ENCODE results near the gene PAH. TPM values are rescaled to one million over a fixed set of nuclear protein-coding genes. Genes with fewer than 3 reads are reported as not detected.

The PAH gene
- total RNA-seq, 1 experiment from 2014 or later, result not detected

- H3K36me3 ChIP-seq (ENCODE audit: insufficient read depth, low read length, poor library complexity, severe bottlenecking), result no peaks in the 10 kb centered on the region
- no peak for DNase-seq (ENCODE audit: low spot score)
- no peak overlapping the region for H3K4me3 ChIP-seq (ENCODE audit: low read depth, low read length, poor library complexity, severe bottlenecking)
- H3K4me1 ChIP-seq (ENCODE audit: insufficient read depth, low read length, poor library complexity, severe bottlenecking), result no peaks in the 10 kb centered on the region
- H3K27me3 ChIP-seq (replicated peaks; ENCODE audit: insufficient read depth, low read depth, low read length, poor library complexity), result peaks cover 8% of the 10 kb centered on the region
- BruUV-seq (replicated peaks), result no TSS peak
- ChIA-PET CTCF (no interaction called here), POLR2A (ENCODE audit: low non-redundant PET) (no interaction called here)
- TF ChIP-seq CTCF (conservative IDR thresholded peaks at IDR 0.05; ENCODE audit: low read depth, low read length) (no peak), EZH2 (IDR thresholded peaks at IDR 0.05; ENCODE audit: borderline replicate concordance, low read depth, low read length, poor library complexity, severe bottlenecking) (no peak)
- H3K27ac ChIP-seq (ENCODE audit: low read depth, low read length, poor library complexity, severe bottlenecking), result no peak overlapping the region
- H3K9me3 ChIP-seq (ENCODE audit: low read depth, low read length, poor library complexity, severe bottlenecking), result no peaks in the 10 kb centered on the region
- intact Hi-C loops (cut with micrococcal nuclease; ENCODE audit: unreplicated experiment), result no loop called here
Measured at GRCh38 chr12:102911320-102911719, 5.7 kb downstream of the PAH start.

- H3K27me3 ChIP-seq (replicated peaks; ENCODE audit: insufficient read depth, low read depth, low read length, poor library complexity), result peaks cover 13% of the 10 kb centered on the region
- no peaks in the 10 kb centered on the region for H3K4me1 ChIP-seq (ENCODE audit: insufficient read depth, low read length, poor library complexity, severe bottlenecking)
- H3K27ac ChIP-seq (ENCODE audit: low read depth, low read length, poor library complexity, severe bottlenecking), result no peak overlapping the region
- TF ChIP-seq CTCF (conservative IDR thresholded peaks at IDR 0.05; ENCODE audit: low read depth, low read length), result no peak
- TF ChIP-seq EZH2 (IDR thresholded peaks at IDR 0.05; ENCODE audit: borderline replicate concordance, low read depth, low read length, poor library complexity, severe bottlenecking), result no peak
- CTCF ChIA-PET, result no interaction called here
- no peaks in the 10 kb centered on the region for H3K36me3 ChIP-seq (ENCODE audit: insufficient read depth, low read length, poor library complexity, severe bottlenecking)
- H3K9me3 ChIP-seq (ENCODE audit: low read depth, low read length, poor library complexity, severe bottlenecking), result no peaks in the 10 kb centered on the region
- DNase-seq (ENCODE audit: low spot score), result no peak
- BruUV-seq (replicated peaks), result no TSS peak
- intact Hi-C loops (cut with micrococcal nuclease; ENCODE audit: unreplicated experiment), result no loop called here
- POLR2A ChIA-PET (ENCODE audit: low non-redundant PET), result no interaction called here
- no peak overlapping the region for H3K4me3 ChIP-seq (ENCODE audit: low read depth, low read length, poor library complexity, severe bottlenecking)
Measured at GRCh38 chr12:102910792-102911191, 6.3 kb downstream of the PAH start.

- TF ChIP-seq CTCF (conservative IDR thresholded peaks at IDR 0.05; ENCODE audit: low read depth, low read length) (no peak), EZH2 (IDR thresholded peaks at IDR 0.05; ENCODE audit: borderline replicate concordance, low read depth, low read length, poor library complexity, severe bottlenecking) (no peak)
- intact Hi-C loops (cut with micrococcal nuclease; ENCODE audit: unreplicated experiment), result no loop called here
- Histone ChIP-seq H3K27ac (ENCODE audit: low read depth, low read length, poor library complexity, severe bottlenecking) (no peak overlapping the region), H3K36me3 (ENCODE audit: insufficient read depth, low read length, poor library complexity, severe bottlenecking) (no peaks in the 10 kb centered on the region), H3K4me1 (ENCODE audit: insufficient read depth, low read length, poor library complexity, severe bottlenecking) (no peaks in the 10 kb centered on the region), H3K9me3 (ENCODE audit: low read depth, low read length, poor library complexity, severe bottlenecking) (no peaks in the 10 kb centered on the region), H3K4me3 (ENCODE audit: low read depth, low read length, poor library complexity, severe bottlenecking) (no peak overlapping the region), H3K27me3 (replicated peaks; ENCODE audit: insufficient read depth, low read depth, low read length, poor library complexity) (peaks cover 20% of the 10 kb centered on the region)
- ChIA-PET CTCF (no interaction called here), POLR2A (ENCODE audit: low non-redundant PET) (no interaction called here)
- no peak for DNase-seq (ENCODE audit: low spot score)
- BruUV-seq (replicated peaks), result no TSS peak
Measured at GRCh38 chr12:102910137-102910536, 6.9 kb downstream of the PAH start.
